Neural progenitor cell (in vitro differentiated cells): Measurements from ENCODE around the gene TRIOBP. TPM values are rescaled to one million over a fixed set of nuclear protein-coding genes. Genes with fewer than 3 reads are reported as not detected.
A peak's percentile ranks its signal among the peaks of the same experiment; 100 is the strongest.

Experiments
- DNase-seq: peaks from one replicate; pipeline ENCODE4 v3.0.0-alpha.2; 2016; ENCODE audit warnings: low spot score
- H2AFZ ChIP-seq: fragments of 200-600 bp; sonication (generic); replicated peaks from 2 replicates; pipeline ENCODE4 v1.6.1; 2016; ENCODE audit warnings: antibody characterized with exemption
- H3F3A ChIP-seq: fragments of 200-600 bp; sonication (generic); 2 replicates; pipeline ENCODE4 v1.6.1; 2016; ENCODE audit warnings: antibody characterized with exemption, low read depth
- H3K27ac ChIP-seq: fragments of 200-600 bp; sonication (generic); 2 replicates; pipeline ENCODE4 v1.5.1; 2016; ENCODE audit warnings: mild to moderate bottlenecking
- H3K27me3 ChIP-seq: fragments of 200-600 bp; sonication (generic); 2 replicates; pipeline ENCODE4 v1.6.1; 2016; ENCODE audit warnings: mild to moderate bottlenecking, moderate library complexity
- H3K36me3 ChIP-seq: fragments of 200-600 bp; sonication (generic); 2 replicates; pipeline ENCODE4 v1.5.1; 2016
- H3K4me1 ChIP-seq: fragments of 200-600 bp; sonication (generic); 2 replicates; pipeline ENCODE4 v1.6.1; 2016; ENCODE audit warnings: mixed run types
- H3K4me2 ChIP-seq: fragments of 200-600 bp; sonication (generic); 2 replicates; pipeline ENCODE4 v1.6.1; 2016
- H3K4me3 ChIP-seq: fragments of 200-600 bp; sonication (generic); 2 replicates; pipeline ENCODE4 v1.5.1; 2016
- H3K79me2 ChIP-seq: fragments of 200-600 bp; sonication (generic); 2 replicates; pipeline ENCODE4 v1.6.1; 2016; ENCODE audit warnings: low read depth
- H3K9ac ChIP-seq: fragments of 200-600 bp; sonication (generic); 2 replicates; pipeline ENCODE4 v1.6.1; 2016
- H3K9me3 ChIP-seq: fragments of 200-600 bp; sonication (generic); 2 replicates; pipeline ENCODE4 v1.5.1; 2016; ENCODE audit warnings: low read depth
- H4K20me1 ChIP-seq: fragments of 200-600 bp; sonication (generic); 2 replicates; pipeline ENCODE4 v1.6.1; 2016; ENCODE audit warnings: low read depth
- H3K27ac Mint-ChIP-seq: 3 replicates; pipeline ENCODE4 v1.8.0; 2021; ENCODE audit warnings: mixed read lengths
- H3K27me3 Mint-ChIP-seq: 2 replicates; pipeline ENCODE4 v1.8.0; 2022; ENCODE audit warnings: low read depth, mild to moderate bottlenecking, inconsistent platforms, moderate library complexity, mixed read lengths; ENCODE audit not compliant: insufficient read depth
- H3K36me3 Mint-ChIP-seq: 3 replicates; pipeline ENCODE4 v1.8.0; 2021; ENCODE audit warnings: mixed read lengths
- H3K4me1 Mint-ChIP-seq: 3 replicates; pipeline ENCODE4 v1.8.0; 2021; ENCODE audit warnings: mixed read lengths
- H3K4me3 Mint-ChIP-seq: 3 replicates; pipeline ENCODE4 v1.8.0; 2021; ENCODE audit warnings: mild to moderate bottlenecking, moderate library complexity, mixed read lengths
- H3K9me3 Mint-ChIP-seq: 3 replicates; pipeline ENCODE4 v1.8.0; 2020; ENCODE audit warnings: mixed read lengths
- EZH2 ChIP-seq: fragments of 200-600 bp; sonication (generic); IDR thresholded peaks from 2 replicates; pipeline ENCODE4 v1.6.1; 2017; ENCODE audit warnings: antibody characterized with exemption, mild to moderate bottlenecking, moderate library complexity
- EZH2phosphoT487 ChIP-seq: fragments of 200-600 bp; sonication (generic); IDR thresholded peaks from 2 replicates; pipeline ENCODE4 v1.6.1; 2017; ENCODE audit warnings: antibody characterized with exemption
- total RNA-seq: library from RNA; depleted of rRNA; stranded (reverse); fragments of >200 nt; gene quantifications from 2 replicates; pipeline ENCODE4 v1.2.3, GENCODE V29; 2015; ENCODE audit warnings: low replicate concordance
- TF ChIP-seq, protein P1 (sequence below): fragments of 200-600 bp; sonication (generic); IDR thresholded peaks from 2 replicates; pipeline ENCODE4 v1.5.1; 2017; ENCODE audit warnings: antibody characterized with exemption, mild to moderate bottlenecking

The TRIOBP gene
- total RNA-seq, 1 donor from 2014 or later = 25.2 TPM

DNA sequence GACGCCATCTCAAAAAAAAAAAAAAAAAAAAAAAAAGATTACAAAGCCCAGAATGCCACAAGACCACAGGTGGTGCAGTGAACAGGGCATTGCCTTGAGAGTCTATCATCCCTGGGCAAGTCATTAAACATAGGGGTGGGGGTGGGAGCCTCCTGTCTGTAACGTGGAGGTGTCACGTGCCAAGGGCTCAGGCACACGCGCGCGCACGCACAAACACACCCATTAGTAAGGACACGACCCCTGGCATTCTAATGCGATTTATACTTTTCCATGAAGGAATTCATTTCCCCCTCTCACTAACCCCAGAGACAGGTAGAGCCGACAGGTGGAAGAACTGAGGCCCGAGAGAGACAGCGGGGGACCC lies 105.1 kb downstream of the TRIOBP start:
- Histone ChIP-seq H3K4me1 (peaks cover 26% of the 10 kb centered on the region), H3K27ac (no peak overlapping the region), H2AFZ (peak overlapping the region; percentile 91), H3K79me2 (peaks cover 18% of the 10 kb centered on the region), H3K9me3 (no peaks in the 10 kb centered on the region), H4K20me1 (peaks cover 16% of the 10 kb centered on the region), H3F3A (peaks cover 39% of the 10 kb centered on the region), H3K27me3 (peaks cover 44% of the 10 kb centered on the region), H3K4me3 (peak overlapping the region; percentile 81), H3K4me2 (peak overlapping the region; percentile 99), H3K9ac (no peak overlapping the region), H3K36me3 (no peaks in the 10 kb centered on the region)
- peaks cover 23% of the 10 kb centered on the region for H3K27me3 Mint-ChIP-seq
- DNase-seq = no peak
- H3K4me3 Mint-ChIP-seq = peak overlapping the region; percentile 88
- peaks cover 36% of the 10 kb centered on the region for H3K4me1 Mint-ChIP-seq
- H3K9me3 Mint-ChIP-seq = peaks cover 3% of the 10 kb centered on the region
- TF ChIP-seq EZH2 = no peak
- TF ChIP-seq, protein P1, sequence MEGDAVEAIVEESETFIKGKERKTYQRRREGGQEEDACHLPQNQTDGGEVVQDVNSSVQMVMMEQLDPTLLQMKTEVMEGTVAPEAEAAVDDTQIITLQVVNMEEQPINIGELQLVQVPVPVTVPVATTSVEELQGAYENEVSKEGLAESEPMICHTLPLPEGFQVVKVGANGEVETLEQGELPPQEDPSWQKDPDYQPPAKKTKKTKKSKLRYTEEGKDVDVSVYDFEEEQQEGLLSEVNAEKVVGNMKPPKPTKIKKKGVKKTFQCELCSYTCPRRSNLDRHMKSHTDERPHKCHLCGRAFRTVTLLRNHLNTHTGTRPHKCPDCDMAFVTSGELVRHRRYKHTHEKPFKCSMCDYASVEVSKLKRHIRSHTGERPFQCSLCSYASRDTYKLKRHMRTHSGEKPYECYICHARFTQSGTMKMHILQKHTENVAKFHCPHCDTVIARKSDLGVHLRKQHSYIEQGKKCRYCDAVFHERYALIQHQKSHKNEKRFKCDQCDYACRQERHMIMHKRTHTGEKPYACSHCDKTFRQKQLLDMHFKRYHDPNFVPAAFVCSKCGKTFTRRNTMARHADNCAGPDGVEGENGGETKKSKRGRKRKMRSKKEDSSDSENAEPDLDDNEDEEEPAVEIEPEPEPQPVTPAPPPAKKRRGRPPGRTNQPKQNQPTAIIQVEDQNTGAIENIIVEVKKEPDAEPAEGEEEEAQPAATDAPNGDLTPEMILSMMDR = peak; percentile 33
- TF ChIP-seq EZH2phosphoT487 = no peak
- H3K27ac Mint-ChIP-seq = no peak overlapping the region
- H3K36me3 Mint-ChIP-seq = no peaks in the 10 kb centered on the region

DNA sequence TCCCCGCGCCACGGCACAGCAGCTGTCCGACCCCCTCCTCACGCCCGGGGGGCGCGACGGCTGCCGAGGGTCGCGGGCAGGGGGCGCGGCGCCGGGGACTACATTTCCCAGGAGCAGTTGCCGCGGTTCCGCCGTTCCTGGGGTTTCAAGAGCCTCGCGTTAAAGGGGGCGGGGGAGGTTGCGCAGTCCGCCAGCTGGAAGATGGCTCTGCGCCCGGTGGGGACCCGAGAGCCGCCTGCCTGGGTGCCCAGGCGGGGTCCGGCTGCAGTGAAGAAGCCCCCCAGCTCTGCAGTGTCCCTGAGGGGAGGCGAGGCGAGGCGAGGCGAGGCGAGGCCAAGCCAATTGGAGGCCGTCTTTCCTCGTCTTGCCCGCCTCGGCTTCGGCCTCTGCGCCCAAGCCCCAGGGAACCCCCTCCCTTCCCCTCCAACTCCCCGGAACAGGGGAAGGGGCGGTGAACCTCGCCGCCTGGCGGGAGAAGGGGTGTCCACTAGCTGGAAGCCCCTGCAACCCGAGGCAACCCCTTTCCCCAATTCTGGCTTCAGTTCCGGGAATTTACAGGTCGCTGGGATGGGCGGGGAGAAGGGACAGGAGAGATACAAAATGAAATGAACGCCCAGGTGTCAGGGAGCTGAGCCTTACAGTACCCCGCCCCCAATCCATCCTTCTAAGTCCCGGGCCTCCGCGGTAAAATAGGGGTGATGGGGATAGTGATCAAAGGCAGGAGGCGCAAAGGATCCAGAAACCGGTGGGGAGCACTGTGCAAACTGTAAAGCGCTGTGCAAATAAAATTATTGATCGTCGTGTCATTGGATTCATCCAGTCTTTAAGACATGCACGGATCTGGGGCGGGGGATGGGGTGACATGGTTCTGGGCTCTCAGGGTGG lies 105.7 kb downstream of the TRIOBP start:
- H2AFZ ChIP-seq = peak overlapping the region; percentile 91
- H3K4me1 Mint-ChIP-seq = peaks cover 36% of the 10 kb centered on the region
- peaks cover 21% of the 10 kb centered on the region for H4K20me1 ChIP-seq
- H3K4me3 ChIP-seq = peak overlapping the region; percentile 81
- peaks cover 24% of the 10 kb centered on the region for H3K79me2 ChIP-seq
- H3K4me3 Mint-ChIP-seq = peak overlapping the region; percentile 88
- H3F3A ChIP-seq = peaks cover 44% of the 10 kb centered on the region
- peaks cover 44% of the 10 kb centered on the region for H3K27me3 ChIP-seq
- H3K27ac Mint-ChIP-seq = peak overlapping the region; percentile 83
- H3K36me3 Mint-ChIP-seq = no peaks in the 10 kb centered on the region
- peak overlapping the region; percentile 99 for H3K4me2 ChIP-seq
- peaks cover 26% of the 10 kb centered on the region for H3K4me1 ChIP-seq
- H3K9me3 Mint-ChIP-seq = peaks cover 3% of the 10 kb centered on the region
- TF ChIP-seq EZH2phosphoT487 = no peak
- TF ChIP-seq, protein P1 = peak; percentile 11
- H3K9ac ChIP-seq = no peak overlapping the region
- DNase-seq = peak; percentile 90
- H3K36me3 ChIP-seq = no peaks in the 10 kb centered on the region
- H3K9me3 ChIP-seq = no peaks in the 10 kb centered on the region
- peaks cover 23% of the 10 kb centered on the region for H3K27me3 Mint-ChIP-seq
- no peak overlapping the region for H3K27ac ChIP-seq

DNA sequence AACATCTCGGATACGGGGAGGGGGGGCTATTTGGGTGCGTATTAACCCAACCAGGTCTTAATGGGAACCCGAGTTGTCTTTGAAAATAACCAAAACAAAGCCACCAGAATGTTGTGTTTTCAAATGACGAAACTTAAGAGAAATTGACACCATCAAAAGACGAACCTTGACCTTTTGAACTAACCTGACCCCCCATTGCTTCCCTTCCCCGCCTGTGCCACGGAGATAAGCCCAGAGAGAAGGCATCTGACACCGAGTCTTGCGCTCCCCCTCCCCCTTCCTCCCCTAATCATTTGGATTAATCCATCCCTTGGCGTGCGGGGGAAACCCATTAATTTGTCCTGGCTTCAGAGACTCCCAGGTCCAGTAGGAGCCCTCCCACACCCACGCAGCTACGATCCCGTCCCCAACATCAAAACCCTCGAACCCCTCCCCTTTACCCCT lies 106.4 kb downstream of the TRIOBP start:
- H3K4me3 Mint-ChIP-seq = peak overlapping the region; percentile 88
- peaks cover 3% of the 10 kb centered on the region for H3K9me3 Mint-ChIP-seq
- DNase-seq = peak; percentile 72
- H3K27me3 Mint-ChIP-seq = peaks cover 23% of the 10 kb centered on the region
- Histone ChIP-seq H3K9me3 (no peaks in the 10 kb centered on the region), H4K20me1 (peaks cover 26% of the 10 kb centered on the region), H3K4me3 (peak overlapping the region; percentile 81), H3K27me3 (peaks cover 47% of the 10 kb centered on the region), H3K4me1 (peaks cover 28% of the 10 kb centered on the region), H3K36me3 (no peaks in the 10 kb centered on the region), H3K27ac (no peak overlapping the region), H3F3A (peaks cover 48% of the 10 kb centered on the region), H3K4me2 (peak overlapping the region; percentile 99), H3K9ac (no peak overlapping the region), H3K79me2 (peaks cover 27% of the 10 kb centered on the region), H2AFZ (peak overlapping the region; percentile 61)
- peak overlapping the region; percentile 83 for H3K27ac Mint-ChIP-seq
- H3K4me1 Mint-ChIP-seq = peaks cover 33% of the 10 kb centered on the region
- TF ChIP-seq, protein P1 = no peak
- TF ChIP-seq EZH2 = no peak
- no peak for TF ChIP-seq EZH2phosphoT487
- H3K36me3 Mint-ChIP-seq = no peaks in the 10 kb centered on the region
